HG03066 (cell line): ENCODE measurements around the gene MRPL28.
A peak's percentile ranks its signal among the peaks of the same experiment; 100 is the strongest.
"Not testable (repeated sequence)": the region's sequence is repeated elsewhere in the genome, so short reads cannot be mapped to it uniquely, and the experiment has no call there.

ENCODE experiments used
- ATAC-seq: cut with Tn5 transposase; IDR thresholded peaks from one replicate; pipeline ENCODE4 v1.9.1; 2021; ENCODE audit warnings: low read depth; ENCODE audit not compliant: unreplicated experiment

MRPL28 gene

DNA sequence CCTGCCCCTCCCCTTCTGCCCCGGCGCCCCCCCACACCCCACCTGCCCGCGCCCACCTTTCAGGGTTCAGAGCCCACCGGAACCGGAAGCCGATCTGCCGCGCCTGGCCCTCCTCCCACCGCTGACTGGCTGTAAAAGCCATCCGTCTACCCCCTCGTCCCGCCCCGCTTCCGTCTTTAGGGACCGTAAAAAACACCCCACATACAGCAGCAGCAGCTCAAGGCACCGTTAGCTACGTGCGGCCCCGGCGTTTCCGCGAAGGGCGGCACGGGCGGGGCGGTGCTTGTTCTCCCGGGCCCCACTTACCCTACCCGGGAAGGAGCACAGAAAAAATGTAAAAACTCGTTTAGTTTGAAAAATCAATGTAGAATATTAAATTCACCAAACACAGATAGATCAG, at the start of gene MRPL28:
MRPL28 (minus strand) TSS at position 96 of the 400 bp plus-strand sequence. CDS start 320 bp downstream, outside the sequence.
- ATAC-seq, result peak; percentile 92

DNA sequence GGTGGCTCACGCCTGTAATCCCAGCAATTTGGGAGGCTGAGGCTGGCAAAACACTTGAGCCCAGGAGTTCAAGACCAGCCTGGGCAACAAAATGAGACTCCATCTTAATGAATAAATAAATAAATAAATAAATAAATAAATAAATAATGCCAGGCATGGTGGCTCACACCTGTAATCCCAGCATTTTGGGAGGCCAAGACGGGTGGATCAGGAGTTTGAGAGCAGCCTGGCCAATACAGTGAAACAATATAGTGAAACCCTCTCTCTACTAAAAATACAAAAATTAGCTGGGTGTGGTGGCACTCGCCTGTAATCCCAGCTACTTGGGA, 44.8 kb upstream of the MRPL28 start:
- not testable (repeated sequence) for ATAC-seq

DNA sequence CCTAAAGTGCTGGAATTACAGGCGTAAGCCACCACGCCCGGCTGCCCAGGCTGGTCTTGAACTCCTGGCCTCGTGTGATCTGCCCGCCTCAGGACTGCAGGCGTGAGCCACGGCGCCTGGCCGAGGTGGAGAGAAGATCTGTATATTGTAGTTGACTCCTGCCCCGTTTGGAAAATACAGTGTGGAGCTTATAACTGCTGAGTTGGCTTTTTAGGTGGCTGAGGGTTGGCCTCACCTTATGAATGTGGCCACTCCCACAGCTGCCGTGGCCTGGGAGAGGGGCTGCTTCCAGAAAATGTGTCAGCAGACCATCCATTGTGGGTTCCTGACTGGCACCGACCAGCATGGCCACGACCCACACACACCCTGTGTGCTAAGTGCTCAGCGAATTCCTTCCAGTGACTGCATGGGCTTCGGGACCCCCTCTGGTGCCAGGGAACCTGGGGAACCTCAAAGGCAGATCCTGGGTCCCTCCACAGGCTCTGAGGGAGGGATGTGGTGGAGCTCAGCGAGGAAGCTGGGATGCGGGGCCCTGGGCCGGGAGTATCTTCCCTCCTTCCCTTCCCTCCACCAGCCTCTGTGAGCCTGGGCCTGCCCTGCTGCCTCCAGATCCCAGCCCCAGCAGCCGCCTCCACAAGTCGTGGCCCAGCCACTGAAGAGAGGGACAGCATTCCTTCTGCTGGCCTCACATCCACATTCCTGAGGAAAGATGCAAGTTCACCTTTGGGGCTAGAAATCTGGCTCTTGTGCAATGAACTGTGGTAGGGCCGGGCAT, 44.2 kb upstream of the MRPL28 start:
- ATAC-seq, result no peak

DNA sequence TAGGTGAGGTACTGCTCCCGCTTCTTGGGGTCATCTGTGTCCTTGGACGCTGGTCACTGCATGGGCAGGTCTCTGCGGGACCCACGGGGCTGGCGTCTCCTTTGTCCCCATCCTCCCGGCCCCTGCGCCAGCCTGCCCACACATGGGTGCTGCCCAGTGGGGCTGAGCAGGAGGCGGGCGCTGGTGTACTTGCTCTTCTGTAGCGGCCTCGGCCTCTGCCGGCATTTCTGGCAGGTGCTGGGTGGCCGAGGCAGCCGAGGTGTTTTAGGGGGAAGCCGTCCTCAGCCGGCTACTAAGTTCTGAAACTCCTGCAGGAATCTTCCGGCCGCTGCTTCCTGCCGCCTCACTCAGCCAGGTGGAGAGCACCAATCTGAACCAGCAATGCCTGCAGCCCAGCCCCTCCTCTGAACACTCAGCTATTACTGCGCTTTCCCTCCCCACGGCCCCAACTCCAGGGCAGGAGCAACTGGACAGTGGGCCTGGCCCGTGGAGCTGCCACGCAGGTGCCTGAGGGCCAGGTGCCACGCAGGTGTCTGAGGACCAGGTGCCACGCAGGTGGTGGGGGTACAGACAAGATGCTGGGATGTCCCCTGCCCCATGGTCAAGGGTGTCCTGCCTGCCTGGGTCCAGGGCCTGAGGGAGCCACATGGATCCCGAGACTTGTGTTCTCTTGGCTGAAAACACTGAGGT, 41.4 kb upstream of the MRPL28 start:
- no peak for ATAC-seq

- ATAC-seq, result no peak
These were observed 40.3 kb upstream of the MRPL28 start for GRCh38 chr16:410516-411178.

- no peak for ATAC-seq
These were observed 36.9 kb upstream of the MRPL28 start for GRCh38 chr16:407253-407652.

GRCh38 chr16:405548-406506, 35.5 kb upstream of the MRPL28 start:
- no peak for ATAC-seq

GRCh38 chr16:404971-405486, 34.7 kb upstream of the MRPL28 start:
- no peak for ATAC-seq

DNA sequence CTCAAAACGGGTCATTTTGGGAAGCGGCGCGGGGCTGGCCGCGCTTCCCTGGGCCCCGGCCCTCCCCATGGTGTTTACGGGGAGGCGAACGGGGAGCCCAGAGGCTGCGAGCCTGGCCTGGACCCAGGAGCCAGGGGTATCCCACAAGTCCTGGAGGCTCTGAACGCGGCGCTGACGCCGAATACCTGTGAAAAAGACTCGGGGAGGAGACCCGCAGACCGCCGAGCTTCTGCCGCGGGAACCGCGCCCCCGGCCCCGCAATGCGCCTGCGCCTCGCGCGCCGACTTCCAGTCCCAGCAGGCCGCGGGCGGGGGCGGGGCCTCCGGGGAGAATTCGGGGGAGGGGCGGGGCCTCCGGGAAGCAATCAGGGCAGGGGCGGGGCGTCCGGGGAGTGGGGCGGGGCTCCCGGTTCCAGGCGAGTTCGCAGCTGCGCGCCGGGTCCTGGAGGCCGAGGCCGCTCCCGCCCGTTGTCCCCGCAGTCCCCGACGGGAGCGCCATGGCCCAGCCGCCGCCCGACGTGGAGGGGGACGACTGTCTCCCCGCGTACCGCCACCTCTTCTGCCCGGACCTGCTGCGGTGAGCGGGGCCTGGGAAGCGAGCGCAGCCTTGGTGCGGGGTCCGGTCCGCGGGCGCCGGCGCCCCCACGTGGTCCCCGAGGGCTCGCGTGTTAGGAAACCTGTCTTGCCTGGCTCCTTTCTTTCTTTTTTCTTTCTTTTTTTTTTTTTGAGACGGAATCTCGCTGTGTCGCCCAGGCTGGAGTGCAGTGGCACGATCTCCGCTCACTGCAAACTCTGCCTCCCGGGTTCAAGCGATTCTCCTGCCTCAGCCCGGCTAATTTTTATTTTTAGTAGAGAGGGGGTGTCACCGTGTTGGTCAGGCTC, 31.4 kb upstream of the MRPL28 start, which contains the start of gene DECR2:
DECR2 (plus strand) TSS at position 418 of the 881 bp plus-strand sequence; CDS start at position 497, 79 bp downstream.
- peak; percentile 51 for ATAC-seq

DNA sequence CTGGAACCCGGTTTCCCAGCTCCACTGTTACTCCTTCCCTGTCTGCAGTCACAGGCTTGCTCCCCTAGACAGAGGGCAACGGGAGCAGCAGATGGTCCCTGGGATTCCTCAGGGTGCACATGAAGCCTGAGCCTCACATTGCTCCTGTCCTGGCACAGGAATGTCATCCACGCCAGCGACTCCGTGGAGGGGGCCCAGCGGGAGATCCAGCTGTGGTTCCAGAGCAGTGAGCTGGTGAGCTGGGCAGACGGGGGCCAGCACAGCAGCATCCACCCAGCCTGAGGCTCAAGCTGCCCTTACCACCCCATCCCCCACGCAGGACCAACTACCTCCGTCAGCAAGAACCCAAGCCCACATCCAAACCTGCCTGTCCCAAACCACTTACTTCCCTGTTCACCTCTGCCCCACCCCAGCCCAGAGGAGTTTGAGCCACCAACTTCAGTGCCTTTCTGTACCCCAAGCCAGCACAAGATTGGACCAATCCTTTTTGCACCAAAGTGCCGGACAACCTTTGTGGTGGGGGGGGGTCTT, 29.8 kb upstream of the MRPL28 start:
- ATAC-seq, result no peak

GRCh38 chr16:399340-400019, 29.1 kb upstream of the MRPL28 start:
- ATAC-seq, result no peak

DNA sequence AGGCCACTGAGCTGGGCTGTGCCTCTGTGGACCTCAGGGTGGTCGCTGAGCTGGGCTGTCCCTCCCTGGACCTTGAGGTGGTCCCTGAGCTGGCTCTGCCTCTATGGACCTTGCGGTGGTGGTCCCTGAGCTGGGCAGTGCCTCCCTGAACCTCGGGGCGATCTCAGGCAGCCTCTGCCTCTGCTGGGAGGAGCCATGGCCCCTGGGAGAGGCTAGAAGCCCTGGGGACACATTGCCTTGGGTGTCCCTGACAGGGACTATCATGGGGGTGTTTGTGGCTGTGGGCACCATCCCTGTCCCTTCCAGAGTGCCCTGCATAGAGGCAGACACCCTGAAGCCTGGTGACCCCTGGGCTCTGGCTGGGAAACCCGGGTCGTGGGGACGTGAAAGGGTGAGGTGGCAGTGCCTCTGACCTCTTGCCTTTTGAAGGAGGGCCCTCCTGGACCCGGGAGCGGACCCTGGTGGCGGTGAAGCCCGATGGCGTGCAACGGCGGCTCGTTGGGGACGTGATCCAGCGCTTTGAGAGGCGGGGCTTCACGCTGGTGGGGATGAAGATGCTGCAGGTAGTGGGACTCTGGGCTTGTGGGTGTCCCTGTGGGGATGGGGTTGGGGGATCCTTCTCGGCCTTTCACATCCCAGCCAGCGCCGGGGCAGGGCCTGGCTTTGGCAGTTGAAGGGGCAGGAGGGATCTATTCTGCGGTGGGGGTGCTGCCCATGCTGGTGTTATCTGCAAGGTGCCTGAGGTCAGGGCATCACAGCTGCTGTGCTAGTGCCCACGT, 28.4 kb upstream of the MRPL28 start:
- no peak for ATAC-seq

DNA sequence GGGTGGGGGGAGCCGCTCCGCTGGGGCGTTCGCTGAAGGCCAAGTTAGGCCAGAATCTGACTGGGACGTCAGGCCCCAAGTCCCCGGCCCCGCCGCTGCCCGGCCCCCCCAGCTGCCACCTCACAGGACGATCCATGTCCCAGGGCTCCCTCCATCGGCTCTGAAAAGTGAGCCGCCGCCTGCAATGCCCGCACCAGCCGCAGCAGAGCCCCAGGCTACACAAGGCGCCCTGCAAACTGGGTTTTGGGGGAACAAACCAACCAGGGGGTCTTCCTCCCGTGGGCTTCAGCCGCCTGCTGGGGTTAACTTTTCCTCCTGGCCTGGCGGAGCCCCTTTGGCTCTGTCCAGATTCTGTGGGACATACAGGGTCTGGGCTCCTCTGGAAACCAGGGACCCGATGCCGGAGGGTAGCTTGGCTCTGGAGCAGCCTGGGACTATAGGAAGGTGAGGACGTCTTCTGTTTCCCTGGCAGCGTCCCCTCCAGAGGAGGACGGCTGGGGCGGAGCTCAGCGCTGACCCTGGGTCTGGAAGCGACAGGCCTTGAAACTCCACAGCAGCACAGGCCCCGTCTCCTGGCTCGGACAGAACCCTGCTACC, 27.5 kb upstream of the MRPL28 start:
- no peak for ATAC-seq

- ATAC-seq, result no peak
These were observed 26.9 kb upstream of the MRPL28 start, which contains the start of gene NME4 for GRCh38 chr16:397135-397661. NME4 (plus strand) TSS chr16:397199; CDS start chr16:397223, 24 bp downstream.

DNA sequence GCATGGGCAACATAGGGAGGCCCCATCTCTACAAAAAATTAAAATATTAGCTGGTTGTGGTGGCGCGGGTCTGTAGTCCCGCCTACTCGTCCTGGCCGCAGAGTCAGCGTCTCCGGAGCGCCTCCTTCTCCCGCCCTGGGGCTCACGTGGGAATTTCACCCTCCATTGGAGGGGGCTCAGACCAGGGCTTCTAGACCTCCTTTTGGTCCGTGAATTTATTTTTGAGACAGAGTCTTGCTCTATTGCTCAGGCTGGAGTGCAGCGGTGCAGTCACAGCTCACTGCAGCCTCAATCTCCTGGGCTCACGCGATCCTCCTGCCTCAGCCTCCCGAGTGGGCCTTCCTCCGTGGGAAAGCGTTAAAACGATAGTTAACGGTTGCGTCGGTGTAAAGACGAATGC, 26.3 kb upstream of the MRPL28 start:
- ATAC-seq, result no peak

GRCh38 chr16:396199-396598, 25.9 kb upstream of the MRPL28 start:
- no peak for ATAC-seq
